H1 (cell line): ENCODE results near the gene FRMD3. TPM values are rescaled to one million over a fixed set of nuclear protein-coding genes. Genes with fewer than 3 reads are reported as not detected.

Experiments
- CTCF ChIA-PET: fragments of 300-600 bp; sonication (Branson Sonifier 250); formaldehyde crosslinking; loops from one replicate; lab custom pipeline; 2021; ENCODE audit not compliant: partially characterized antibody; lab: Charles Lee
- POLR2A ChIA-PET: fragments of 300-600 bp; sonication (Branson Sonifier 250); formaldehyde crosslinking; loops from one replicate; lab custom pipeline; 2021; ENCODE audit warnings: inconsistent platforms; ENCODE audit not compliant: partially characterized antibody; lab: Charles Lee
- DNase-seq, 2 experiments: peaks; one replicate each; pipeline versions ENCODE4 v3.0.0 to v3.0.0-alpha.2; 2010 to 2022; ENCODE audit warnings: low spot score in 2 of 2, low read depth in 1 of 2, mixed read lengths in 1 of 2
- FAIRE-seq: peaks from 2 replicates; lab custom pipeline; 2011; peaks lifted over from hg19 to GRCh38; lab: Jason Lieb, UNC
- H2AFZ ChIP-seq: 2 replicates; pipeline ENCODE4 v1.8.1; 2012; ENCODE audit warnings: low read length, inconsistent platforms
- H2AK5ac ChIP-seq: 2 replicates; pipeline ENCODE4 v1.6.1; 2013; ENCODE audit warnings: low read depth, low read length
- H2BK120ac ChIP-seq: replicated peaks from 2 replicates; pipeline ENCODE3; 2013; ENCODE audit warnings: low read depth, low read length, inconsistent platforms
- H2BK12ac ChIP-seq: 2 replicates; pipeline ENCODE4 v1.6.1; 2013; ENCODE audit warnings: low read depth, low read length
- H2BK15ac ChIP-seq: 2 replicates; pipeline ENCODE4 v1.6.1; 2013; ENCODE audit warnings: low read length
- H2BK20ac ChIP-seq: 2 replicates; pipeline ENCODE4 v1.6.1; 2013; ENCODE audit warnings: low read length
- H2BK5ac ChIP-seq: 2 replicates; pipeline ENCODE4 v1.6.1; 2013; ENCODE audit warnings: low read depth, low read length
- H3K14ac ChIP-seq: 2 replicates; pipeline ENCODE4 v1.6.1; 2013; ENCODE audit warnings: inconsistent platforms; ENCODE audit not compliant: insufficient read length
- H3K18ac ChIP-seq: 2 replicates; pipeline ENCODE4 v1.6.1; 2013; ENCODE audit warnings: low read length; ENCODE audit errors: extremely low read depth
- H3K23ac ChIP-seq: 2 replicates; pipeline ENCODE4 v1.6.1; 2013; ENCODE audit warnings: inconsistent platforms; ENCODE audit not compliant: insufficient read length
- H3K23me2 ChIP-seq: 2 replicates; pipeline ENCODE4 v1.6.1; 2013; ENCODE audit warnings: low read depth, low read length
- H3K27ac ChIP-seq: 2 replicates; pipeline ENCODE4 v1.6.1; 2011; ENCODE audit warnings: low read depth, low read length, inconsistent platforms
- H3K27me3 ChIP-seq, 4 experiments: replicated peaks in 1 of 4; 1 replicate in 1 of 4; 2 replicates in 3 of 4; pipeline versions ENCODE4 v1.6.1 to v1.8.1; 2011 to 2013; ENCODE audit warnings: low read length in 3 of 4, mild to moderate bottlenecking in 3 of 4, inconsistent platforms in 2 of 4, mixed read lengths in 2 of 4, moderate library complexity in 1 of 4; ENCODE audit not compliant: control insufficient read depth in 3 of 4, insufficient read depth in 3 of 4; ENCODE audit errors: extremely low read depth in 1 of 4
- H3K36me3 ChIP-seq, 4 experiments: 2 replicates each; pipeline versions ENCODE4 v1.6.1 to v1.8.1; 2011 to 2013; ENCODE audit warnings: mild to moderate bottlenecking in 4 of 4, low read length in 3 of 4, moderate library complexity in 2 of 4, control low read depth in 1 of 4, inconsistent platforms in 1 of 4; ENCODE audit not compliant: insufficient read depth in 4 of 4, control insufficient read depth in 2 of 4
- H3K4ac ChIP-seq: replicated peaks from 2 replicates; pipeline ENCODE3; 2013; ENCODE audit warnings: low read length, low read depth, mixed read lengths, inconsistent platforms; ENCODE audit not compliant: insufficient read length
- H3K4me1 ChIP-seq, 4 experiments: replicated peaks in 1 of 4; 1 replicate in 1 of 4; 2 replicates in 3 of 4; pipeline versions ENCODE4 v1.6.1 to v1.8.1; 2011 to 2013; ENCODE audit warnings: low read length in 3 of 4, inconsistent platforms in 2 of 4, mixed read lengths in 1 of 4; ENCODE audit not compliant: insufficient read depth in 4 of 4, control insufficient read depth in 3 of 4
- H3K4me2 ChIP-seq, 2 experiments: 2 replicates each; pipeline versions ENCODE4 v1.6.1 to v1.8.1; 2011 to 2013; ENCODE audit warnings: low read depth in 2 of 2, low read length in 2 of 2, control low read depth in 1 of 2, inconsistent platforms in 1 of 2, mild to moderate bottlenecking in 1 of 2; ENCODE audit not compliant: insufficient read depth in 1 of 2
- H3K4me3 ChIP-seq, 4 experiments: fragments of 200-600, 300-600 bp in 1 of 4; sonication (generic), shearing (Covaris generic), sonication (Bioruptor Twin) in 1 of 4; 2 replicates each; pipeline versions ENCODE4 v1.5.1 to v1.8.1; 2011 to 2016; ENCODE audit warnings: low read length in 4 of 4, low read depth in 3 of 4, control low read depth in 2 of 4, inconsistent platforms in 2 of 4, mild to moderate bottlenecking in 2 of 4, mixed read lengths in 1 of 4, moderate library complexity in 1 of 4; ENCODE audit not compliant: insufficient read depth in 2 of 4; ENCODE audit errors: extremely low read depth in 1 of 4
- H3K56ac ChIP-seq: replicated peaks from 2 replicates; pipeline ENCODE3; 2013; ENCODE audit warnings: low read depth, mild to moderate bottlenecking, mixed read lengths, low read length, inconsistent platforms; ENCODE audit not compliant: insufficient read length
- H3K79me1 ChIP-seq: 2 replicates; pipeline ENCODE4 v1.6.1; 2013; ENCODE audit warnings: low read depth, low read length, control low read depth
- H3K79me2 ChIP-seq, 2 experiments: 2 replicates each; pipeline versions ENCODE4 v1.6.1 to v1.8.1; 2012 to 2013; ENCODE audit warnings: low read length in 2 of 2, mild to moderate bottlenecking in 2 of 2, inconsistent platforms in 1 of 2; ENCODE audit not compliant: insufficient read depth in 2 of 2, control insufficient read depth in 1 of 2
- H3K9ac ChIP-seq, 4 experiments: replicated peaks in 1 of 4; 1 replicate in 1 of 4; 2 replicates in 3 of 4; pipeline versions ENCODE4 v1.6.1 to v1.8.1; 2011 to 2013; ENCODE audit warnings: low read depth in 3 of 4, low read length in 3 of 4, control low read depth in 2 of 4, mild to moderate bottlenecking in 2 of 4, moderate library complexity in 2 of 4, inconsistent platforms in 1 of 4; ENCODE audit errors: extremely low read depth in 1 of 4
- H3K9me3 ChIP-seq, 2 experiments: 2 replicates each; pipeline versions ENCODE4 v1.6.1 to v1.8.1; 2012 to 2013; ENCODE audit warnings: mild to moderate bottlenecking in 2 of 2, moderate library complexity in 2 of 2, control low read depth in 1 of 2, inconsistent platforms in 1 of 2, low read depth in 1 of 2, low read length in 1 of 2, mixed read lengths in 1 of 2; ENCODE audit not compliant: insufficient read depth in 2 of 2
- H4K20me1 ChIP-seq, 2 experiments: replicated peaks in 1 of 2; 2 replicates each; pipeline versions ENCODE3 to v1.8.1; 2011 to 2013; ENCODE audit warnings: inconsistent platforms in 2 of 2, low read length in 2 of 2, mild to moderate bottlenecking in 1 of 2; ENCODE audit not compliant: insufficient read depth in 2 of 2, control insufficient read depth in 1 of 2
- H4K5ac ChIP-seq: 2 replicates; pipeline ENCODE4 v1.6.1; 2013; ENCODE audit warnings: low read length, low read depth, mixed read lengths, inconsistent platforms; ENCODE audit not compliant: insufficient read length
- H4K8ac ChIP-seq: 2 replicates; pipeline ENCODE4 v1.8.0; 2013; ENCODE audit warnings: mild to moderate bottlenecking, moderate library complexity, low read length, inconsistent platforms; ENCODE audit not compliant: insufficient read depth; ENCODE audit errors: extremely low read depth
- H4K91ac ChIP-seq: replicated peaks from 2 replicates; pipeline ENCODE3; 2013; ENCODE audit warnings: low read length, mixed read lengths, inconsistent platforms; ENCODE audit not compliant: insufficient read length
- ATF2 ChIP-seq: IDR thresholded peaks from 2 replicates; pipeline ENCODE4 v1.6.1; 2012; ENCODE audit warnings: low read length, inconsistent platforms
- ATF3 ChIP-seq: IDR thresholded peaks from 2 replicates; pipeline ENCODE4 v1.6.1; 2011; ENCODE audit warnings: low read depth, mild to moderate bottlenecking, low read length; ENCODE audit not compliant: insufficient read depth
- CBX8 ChIP-seq: fragments of 300-800, 300-1000 bp; sonication (generic); IDR thresholded peaks from 2 replicates; pipeline ENCODE4 v1.7.1; 2016; ENCODE audit warnings: low read depth, low read length, borderline replicate concordance
- HDAC6 ChIP-seq: IDR thresholded peaks from one replicate; pipeline ENCODE4 v1.7.1; 2012; ENCODE audit warnings: low read depth, mild to moderate bottlenecking, inconsistent platforms, low read length, moderate library complexity
- KDM4A ChIP-seq: IDR thresholded peaks from one replicate; pipeline ENCODE4 v1.7.1; 2012; ENCODE audit warnings: low read depth, mild to moderate bottlenecking, moderate library complexity, low read length, inconsistent platforms; ENCODE audit not compliant: severe bottlenecking
- NRF1 ChIP-seq: IDR thresholded peaks from 2 replicates; pipeline ENCODE4 v1.6.1; 2011; ENCODE audit warnings: mild to moderate bottlenecking, low read depth, low read length, improper control_type of control experiment
- SIN3A ChIP-seq, 2 experiments: IDR thresholded peaks in 1 of 2; conservative IDR thresholded peaks in 1 of 2; 2 replicates each; pipeline ENCODE4 v1.6.1; 2011 to 2012; ENCODE audit warnings: low read length in 2 of 2, improper control_type of control experiment in 1 of 2, low read depth in 1 of 2, mild to moderate bottlenecking in 1 of 2
- SP1 ChIP-seq: IDR thresholded peaks from 2 replicates; pipeline ENCODE4 v1.6.1; 2011; ENCODE audit warnings: low read depth, low read length
- SP4 ChIP-seq: IDR thresholded peaks from 2 replicates; pipeline ENCODE4 v1.6.1; 2012; ENCODE audit warnings: low read length, inconsistent platforms
- TEAD4 ChIP-seq: IDR thresholded peaks from 2 replicates; pipeline ENCODE4 v1.6.1; 2012; ENCODE audit warnings: low read depth, low read length, inconsistent platforms, mixed read lengths
- USF2 ChIP-seq: IDR thresholded peaks from 2 replicates; pipeline ENCODE4 v1.6.1; 2011; ENCODE audit warnings: low read length, improper control_type of control experiment
- WGBS, 2 experiments: shearing (Covaris generic) in 1 of 2; methylation state at CpG; one replicate each; pipeline versions ENCODE4 v1.1.6 to v1.1.7; 2013 to 2015; ENCODE audit warnings: low lambda C conversion rate in 2 of 2, mixed read lengths in 2 of 2, inconsistent platforms in 1 of 2, low coverage in 1 of 2, missing lambda C conversion rate in 1 of 2; ENCODE audit not compliant: insufficient replicate concordance in 2 of 2, insufficient coverage in 1 of 2, insufficient read length in 1 of 2; ENCODE audit errors: extremely low coverage in 1 of 2, missing lambda C conversion rate in 1 of 2; 5-methylcytosine and 5-hydroxymethylcytosine counted together
- polyA plus RNA-seq, 7 experiments: library from polyadenylated mRNA; depleted of rRNA in 3 of 7; stranded (reverse) in 5 of 7; unstranded in 2 of 7; fragments of >200 nt in 5 of 7; fragments of 200-250 nt in 2 of 7; gene quantifications; 1 replicate in 5 of 7; 2 replicates in 1 of 7; 4 replicates in 1 of 7; pipeline versions ENCODE4 v1.2.1 to v1.2.3, GENCODE V29; 2011 to 2013; ENCODE audit warnings: missing spikeins in 2 of 7, mixed read lengths in 2 of 7
- total RNA-seq: library from RNA; stranded (reverse); fragmentation: NEBNext Ultra II Directional; extraction: Animal tissue kit (Norgen Biotek cat#: 25700); gene quantifications from 2 replicates; pipeline ENCODE4 v1.2.1, GENCODE V29; 2021

Gene FRMD3
- total and polyA plus RNA-seq, 2 of the 8 experiments (the other 6 are each of a cell fraction or from before 2014, with no cell fraction given): 0.15 to 1.4 TPM

DNA sequence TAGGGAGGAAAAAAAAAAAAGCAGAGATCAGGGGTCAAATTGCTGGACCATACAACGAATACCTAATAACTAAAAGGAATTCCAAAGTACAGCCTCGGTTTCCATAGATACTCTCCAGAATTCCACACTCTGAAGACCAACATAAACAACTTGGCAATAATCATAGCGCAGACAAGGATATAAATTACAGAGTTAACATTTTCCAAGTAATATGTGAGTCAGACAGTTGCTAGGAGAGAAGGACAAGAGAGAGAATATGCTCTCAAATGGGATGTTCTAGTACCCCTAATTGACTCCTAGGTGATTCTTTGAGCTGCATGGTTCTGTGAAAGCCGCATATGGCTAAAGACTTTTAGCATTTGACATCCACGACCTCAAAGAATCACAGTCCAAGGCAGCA is 165.2 kb downstream of the FRMD3 start:
- no peak overlapping the region for H2BK120ac ChIP-seq
- H4K8ac ChIP-seq: no peak overlapping the region
- ChIA-PET POLR2A (no interaction called here), CTCF (interaction anchor here (1.2 to 1.7 kb wide), 3 partner anchors 11 to 153 kb away, joined by 3 to 5 read pairs (median 5); no protein-coding TSS in a partner anchor)
- no peak for DNase-seq
- H3K4me3 ChIP-seq: no peak overlapping the region
- no peaks in the 10 kb centered on the region for H3K4me1 ChIP-seq
- no peak overlapping the region for H3K27ac ChIP-seq
- no peak overlapping the region for H3K4me2 ChIP-seq
- no peak overlapping the region for H3K18ac ChIP-seq
- H4K5ac ChIP-seq: no peak overlapping the region
- H2BK5ac ChIP-seq: no peak overlapping the region
- H3K79me2 ChIP-seq: no peaks in the 10 kb centered on the region
- H2AK5ac ChIP-seq: no peak overlapping the region
- H3K36me3 ChIP-seq: no peaks in the 10 kb centered on the region
- H3K14ac ChIP-seq: no peak overlapping the region
- no peaks in the 10 kb centered on the region for H3K27me3 ChIP-seq
- no peak overlapping the region for H3K9ac ChIP-seq
- no peak for FAIRE-seq
- no peak overlapping the region for H2AFZ ChIP-seq
- no peak overlapping the region for H2BK15ac ChIP-seq
- no peak overlapping the region for H2BK12ac ChIP-seq
- H3K9me3 ChIP-seq: no peaks in the 10 kb centered on the region
- WGBS, 2 experiments: 86% methylated on average over 5 of the region's 5 CpGs; no CpG with 5 or more reads in 1 of the 2 experiments
- no peaks in the 10 kb centered on the region for H3K79me1 ChIP-seq
- no peak overlapping the region for H3K56ac ChIP-seq
- H3K23ac ChIP-seq: no peak overlapping the region
- H4K20me1 ChIP-seq: no peaks in the 10 kb centered on the region
- no peak overlapping the region for H4K91ac ChIP-seq
- H3K4ac ChIP-seq: no peak overlapping the region
- no peaks in the 10 kb centered on the region for H3K23me2 ChIP-seq
- no peak overlapping the region for H2BK20ac ChIP-seq
- TF ChIP-seq ATF2 (no peak), ATF3 (no peak), TEAD4 (no peak), HDAC6 (no peak), SP1 (no peak), SP4 (no peak), CBX8 (no peak), NRF1 (no peak), KDM4A (no peak), USF2 (no peak), SIN3A (conservative IDR thresholded peaks at IDR 0.05 in 1 of 2, IDR thresholded peaks at IDR 0.05 in 1 of 2; ENCODE audit: low read depth in 1 of 2, low read length in 2 of 2) (no peak)
